Measurements from ENCODE around the gene TMX4.

DNA sequence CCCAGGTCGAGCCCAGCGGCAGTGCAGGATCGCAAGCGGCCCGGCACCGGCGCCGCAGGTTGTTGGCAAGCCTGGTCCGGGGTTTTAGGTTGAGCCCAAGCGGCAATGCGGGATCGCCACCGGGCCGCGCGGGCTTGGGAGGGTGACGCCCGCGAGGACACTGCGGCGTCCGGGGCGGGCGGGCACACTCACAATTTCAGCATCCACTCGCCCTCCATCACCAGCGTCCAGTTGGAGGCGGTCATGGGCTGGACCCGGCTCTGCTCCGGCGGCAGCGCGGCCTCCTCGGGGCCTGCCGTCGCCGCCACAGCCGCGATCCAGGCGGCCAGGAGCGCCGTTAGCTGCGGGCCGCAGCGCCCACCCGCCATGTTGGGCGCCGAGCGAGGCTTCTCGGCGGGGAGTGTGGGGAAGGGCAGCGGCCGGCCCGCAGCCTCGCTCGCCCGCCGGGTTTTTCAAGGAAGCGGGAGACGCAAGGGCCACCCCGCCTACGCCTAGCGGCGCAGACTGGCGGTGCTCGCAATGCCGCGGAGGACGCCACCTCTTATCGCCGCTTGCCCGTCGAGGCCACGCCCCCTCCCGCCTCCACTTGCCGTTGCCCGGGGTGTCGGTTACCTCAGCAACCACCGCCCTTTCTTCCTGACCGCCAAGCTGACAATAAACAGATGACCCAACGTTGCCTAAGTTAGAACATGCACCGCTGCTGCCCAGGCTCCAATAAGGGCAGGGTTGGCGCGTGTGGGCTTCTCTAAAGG, at the start of gene TMX4:
- TF ChIP-seq CTCF (optimal IDR thresholded peaks at IDR 0.05 in 1 of 3, IDR thresholded peaks at IDR 0.05 in 1 of 3, conservative IDR thresholded peaks at IDR 0.05 in 1 of 3; ENCODE audit: extremely low read depth in 1 of 3, insufficient read depth in 2 of 3, low read length in 3 of 3), result peak in 2 of 3 experiments; percentile 35 to 65
- TF ChIP-seq EZH2 (IDR thresholded peaks at IDR 0.05; ENCODE audit: low read length), result no peak

All from keratinocyte (primary cell).